Measurements from ENCODE around the gene ADCY9.

Gene ADCY9

DNA sequence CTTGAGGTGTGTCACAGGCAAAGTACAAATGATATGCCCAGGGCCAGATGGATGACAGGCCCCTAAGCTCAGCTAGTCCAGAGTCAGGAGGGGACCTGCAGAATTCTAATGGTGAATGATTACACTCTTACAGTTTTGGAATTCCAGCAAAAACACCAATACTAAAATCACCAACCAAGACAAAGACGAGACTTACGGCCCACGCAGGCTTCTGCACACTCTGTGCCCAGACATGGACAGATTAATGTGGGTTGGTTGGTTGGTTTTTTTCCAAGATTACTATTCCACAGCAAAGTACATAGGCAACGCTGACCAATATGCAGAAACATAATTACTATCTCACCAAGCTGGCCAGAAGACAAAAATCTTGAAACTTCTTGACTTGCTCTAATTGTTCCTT, 9.7 kb downstream of the ADCY9 start:
- TF ChIP-seq, protein P1, sequence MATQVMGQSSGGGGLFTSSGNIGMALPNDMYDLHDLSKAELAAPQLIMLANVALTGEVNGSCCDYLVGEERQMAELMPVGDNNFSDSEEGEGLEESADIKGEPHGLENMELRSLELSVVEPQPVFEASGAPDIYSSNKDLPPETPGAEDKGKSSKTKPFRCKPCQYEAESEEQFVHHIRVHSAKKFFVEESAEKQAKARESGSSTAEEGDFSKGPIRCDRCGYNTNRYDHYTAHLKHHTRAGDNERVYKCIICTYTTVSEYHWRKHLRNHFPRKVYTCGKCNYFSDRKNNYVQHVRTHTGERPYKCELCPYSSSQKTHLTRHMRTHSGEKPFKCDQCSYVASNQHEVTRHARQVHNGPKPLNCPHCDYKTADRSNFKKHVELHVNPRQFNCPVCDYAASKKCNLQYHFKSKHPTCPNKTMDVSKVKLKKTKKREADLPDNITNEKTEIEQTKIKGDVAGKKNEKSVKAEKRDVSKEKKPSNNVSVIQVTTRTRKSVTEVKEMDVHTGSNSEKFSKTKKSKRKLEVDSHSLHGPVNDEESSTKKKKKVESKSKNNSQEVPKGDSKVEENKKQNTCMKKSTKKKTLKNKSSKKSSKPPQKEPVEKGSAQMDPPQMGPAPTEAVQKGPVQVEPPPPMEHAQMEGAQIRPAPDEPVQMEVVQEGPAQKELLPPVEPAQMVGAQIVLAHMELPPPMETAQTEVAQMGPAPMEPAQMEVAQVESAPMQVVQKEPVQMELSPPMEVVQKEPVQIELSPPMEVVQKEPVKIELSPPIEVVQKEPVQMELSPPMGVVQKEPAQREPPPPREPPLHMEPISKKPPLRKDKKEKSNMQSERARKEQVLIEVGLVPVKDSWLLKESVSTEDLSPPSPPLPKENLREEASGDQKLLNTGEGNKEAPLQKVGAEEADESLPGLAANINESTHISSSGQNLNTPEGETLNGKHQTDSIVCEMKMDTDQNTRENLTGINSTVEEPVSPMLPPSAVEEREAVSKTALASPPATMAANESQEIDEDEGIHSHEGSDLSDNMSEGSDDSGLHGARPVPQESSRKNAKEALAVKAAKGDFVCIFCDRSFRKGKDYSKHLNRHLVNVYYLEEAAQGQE (IDR thresholded peaks at IDR 0.05; ENCODE audit: insufficient read depth in 1 of 2, low read depth in 2 of 2, low read length in 2 of 2) = no peak
- no peak for TF ChIP-seq TAF1 (IDR thresholded peaks at IDR 0.05; ENCODE audit: borderline replicate concordance, insufficient read depth, low read length)
- no peak for TF ChIP-seq POLR2AphosphoS5 (IDR thresholded peaks at IDR 0.05; ENCODE audit: low read depth, low read length)
- TF ChIP-seq FOXP2 (optimal IDR thresholded peaks at IDR 0.05; ENCODE audit: borderline replicate concordance, extremely low read depth, extremely low read length, insufficient read depth) = no peak
- no peak for TF ChIP-seq SIN3A (IDR thresholded peaks at IDR 0.05; ENCODE audit: borderline replicate concordance, insufficient read depth, low read length)

DNA sequence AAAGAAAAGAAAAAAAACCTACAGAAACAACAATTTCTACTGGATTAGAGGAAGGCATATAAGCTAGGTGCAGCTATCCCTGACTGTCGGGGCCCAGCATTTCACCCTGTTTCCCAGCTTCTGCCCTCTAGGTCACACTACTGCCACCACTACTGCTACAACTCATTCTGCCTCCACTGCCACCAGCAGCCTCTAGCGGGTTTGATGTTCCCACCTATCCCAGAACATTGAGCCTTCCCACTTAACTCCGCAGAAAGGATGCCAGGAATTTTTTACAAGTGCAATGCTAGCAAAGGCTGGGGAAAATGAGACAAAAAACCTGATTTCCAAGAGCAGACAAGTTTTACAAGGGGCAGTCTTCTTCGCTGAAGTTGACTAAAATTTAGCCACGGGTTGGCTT, 10.4 kb downstream of the ADCY9 start:
- no peak for TF ChIP-seq SIN3A (IDR thresholded peaks at IDR 0.05; ENCODE audit: borderline replicate concordance, insufficient read depth, low read length)
- no peak for TF ChIP-seq TAF1 (IDR thresholded peaks at IDR 0.05; ENCODE audit: borderline replicate concordance, insufficient read depth, low read length)
- TF ChIP-seq POLR2AphosphoS5 (IDR thresholded peaks at IDR 0.05; ENCODE audit: low read depth, low read length) = no peak
- TF ChIP-seq FOXP2 (optimal IDR thresholded peaks at IDR 0.05; ENCODE audit: borderline replicate concordance, extremely low read depth, extremely low read length, insufficient read depth) = no peak
- TF ChIP-seq, protein P1 (IDR thresholded peaks at IDR 0.05; ENCODE audit: insufficient read depth in 1 of 2, low read depth in 2 of 2, low read length in 2 of 2) = no peak

DNA sequence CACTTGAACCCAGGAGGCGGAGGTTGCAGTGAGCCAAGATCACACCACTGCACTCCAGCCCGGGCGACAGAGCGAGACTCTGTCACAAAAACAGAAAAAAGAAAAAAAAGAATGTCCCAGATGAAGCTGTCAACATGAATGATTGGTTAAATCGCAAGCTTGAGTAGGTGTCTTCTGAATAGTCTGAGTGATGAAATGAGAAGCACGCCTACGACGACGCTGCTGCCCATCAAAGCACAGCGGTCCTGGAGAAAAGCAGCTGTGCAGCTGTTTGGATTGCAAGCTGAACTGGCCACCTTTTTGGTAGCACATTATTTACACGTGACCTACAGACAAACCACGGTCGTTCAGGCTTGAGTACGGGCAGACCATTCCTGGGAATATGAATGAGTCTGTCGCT, 12.5 kb downstream of the ADCY9 start:
- TF ChIP-seq TAF1 (IDR thresholded peaks at IDR 0.05; ENCODE audit: borderline replicate concordance, insufficient read depth, low read length) (no peak), FOXP2 (optimal IDR thresholded peaks at IDR 0.05; ENCODE audit: borderline replicate concordance, extremely low read depth, extremely low read length, insufficient read depth) (no peak), POLR2AphosphoS5 (IDR thresholded peaks at IDR 0.05; ENCODE audit: low read depth, low read length) (no peak), SIN3A (IDR thresholded peaks at IDR 0.05; ENCODE audit: borderline replicate concordance, insufficient read depth, low read length) (no peak)
- TF ChIP-seq, protein P1 (IDR thresholded peaks at IDR 0.05; ENCODE audit: insufficient read depth in 1 of 2, low read depth in 2 of 2, low read length in 2 of 2) = no peak

DNA sequence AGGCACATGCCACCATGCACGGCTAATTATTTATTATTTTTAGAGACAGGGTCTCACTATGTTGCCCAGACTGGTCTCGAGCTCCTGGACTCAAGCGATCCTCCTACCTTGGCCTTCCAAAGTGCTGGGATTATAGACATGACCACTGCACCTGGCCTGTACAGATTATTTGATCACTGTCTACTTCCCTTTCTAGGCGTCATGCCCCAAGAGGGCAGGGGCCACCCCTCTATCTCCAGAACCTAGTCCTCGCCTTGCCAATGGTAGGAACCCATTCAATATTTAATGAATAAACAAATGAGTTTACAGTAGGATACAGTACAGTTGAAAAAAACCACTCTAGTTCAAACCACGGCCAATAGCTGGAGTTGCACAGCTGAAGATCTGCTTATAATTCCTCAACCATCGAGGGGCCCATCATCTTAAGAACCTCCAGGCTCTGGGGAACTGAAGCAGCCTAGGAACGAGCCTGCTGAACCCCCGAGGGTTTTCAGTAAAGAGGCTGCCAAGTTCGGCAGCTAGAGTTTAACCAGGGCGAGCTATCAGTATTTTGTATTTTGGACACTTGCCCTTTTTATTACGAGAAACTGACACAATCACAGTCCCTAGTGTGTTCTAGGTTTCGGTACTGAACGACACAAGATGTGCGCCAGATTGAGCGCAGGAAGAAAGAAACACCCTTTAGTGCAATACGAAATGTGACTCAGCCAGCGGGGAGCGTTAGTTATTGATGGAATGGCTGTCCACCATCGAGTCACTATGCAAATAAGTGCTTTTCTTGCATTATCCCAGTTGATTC, 14.6 kb downstream of the ADCY9 start:
- TF ChIP-seq TAF1 (IDR thresholded peaks at IDR 0.05; ENCODE audit: borderline replicate concordance, insufficient read depth, low read length) = no peak
- no peak for TF ChIP-seq POLR2AphosphoS5 (IDR thresholded peaks at IDR 0.05; ENCODE audit: low read depth, low read length)
- TF ChIP-seq, protein P1 (IDR thresholded peaks at IDR 0.05; ENCODE audit: insufficient read depth in 1 of 2, low read depth in 2 of 2, low read length in 2 of 2) = no peak
- no peak for TF ChIP-seq FOXP2 (optimal IDR thresholded peaks at IDR 0.05; ENCODE audit: borderline replicate concordance, extremely low read depth, extremely low read length, insufficient read depth)
- TF ChIP-seq SIN3A (IDR thresholded peaks at IDR 0.05; ENCODE audit: borderline replicate concordance, insufficient read depth, low read length) = no peak
